HepG2 (cell line): ENCODE results near the gene FAM20C. TPM values are rescaled to one million over a fixed set of nuclear protein-coding genes. Genes with fewer than 3 reads are reported as not detected.

Source experiments
- BCL3 ChIP-seq: sonication (generic); formaldehyde crosslinking; IDR thresholded peaks from 2 replicates; pipeline ENCODE4 v1.5.1; 2020; ENCODE audit warnings: mild to moderate bottlenecking, missing genetic modification reagents, moderate library complexity
- CBX5 ChIP-seq: sonication (generic); formaldehyde crosslinking; IDR thresholded peaks from 2 replicates; pipeline ENCODE4 v1.4.0; 2020; ENCODE audit warnings: missing genetic modification reagents, borderline replicate concordance
- FOSL2 ChIP-seq: sonication (generic); formaldehyde crosslinking; IDR thresholded peaks from 2 replicates; pipeline ENCODE4 v1.4.0; 2020; ENCODE audit warnings: missing genetic modification reagents
- HMGXB4 ChIP-seq, 2 experiments: sonication (generic) in 1 of 2; formaldehyde crosslinking in 1 of 2; IDR thresholded peaks; 2 replicates each; pipeline versions ENCODE4 v1.4.0 to v1.6.1; 2018 to 2020; ENCODE audit warnings: missing genetic modification reagents in 2 of 2, borderline replicate concordance in 1 of 2, low read depth in 1 of 2, mild to moderate bottlenecking in 1 of 2, missing biosample characterization in 1 of 2
- HNF4A ChIP-seq: sonication (generic); formaldehyde crosslinking; IDR thresholded peaks from 2 replicates; pipeline ENCODE4 v1.4.0; 2020; ENCODE audit warnings: missing genetic modification reagents
- KDM4B ChIP-seq: sonication (generic); formaldehyde crosslinking; IDR thresholded peaks from 2 replicates; pipeline ENCODE4 v1.4.0; 2020; ENCODE audit warnings: missing genetic modification reagents
- KMT2A ChIP-seq: sonication (generic); formaldehyde crosslinking; IDR thresholded peaks from 2 replicates; pipeline ENCODE4 v1.4.0; 2020; ENCODE audit warnings: missing genetic modification reagents
- MAX ChIP-seq: IDR thresholded peaks from 2 replicates; pipeline ENCODE4 v1.6.1; 2012; ENCODE audit warnings: inconsistent platforms
- MED1 ChIP-seq: sonication (generic); formaldehyde crosslinking; IDR thresholded peaks from 2 replicates; pipeline ENCODE4 v1.4.0; 2020; ENCODE audit warnings: missing genetic modification reagents
- MXI1 ChIP-seq: IDR thresholded peaks from 3 replicates; pipeline ENCODE4 v1.6.1; 2012; ENCODE audit warnings: low read depth, low read length, inconsistent platforms, borderline replicate concordance
- NR2C2 ChIP-seq: sonication (generic); formaldehyde crosslinking; IDR thresholded peaks from 2 replicates; pipeline ENCODE4 v1.4.0; 2020; ENCODE audit warnings: missing genetic modification reagents, mild to moderate bottlenecking, moderate library complexity, borderline replicate concordance
- PHF20 ChIP-seq: sonication (generic); formaldehyde crosslinking; IDR thresholded peaks from 2 replicates; pipeline ENCODE4 v1.5.0; 2020; ENCODE audit warnings: mild to moderate bottlenecking, missing genetic modification reagents
- RFXAP ChIP-seq: sonication (generic); formaldehyde crosslinking; IDR thresholded peaks from 2 replicates; pipeline ENCODE4 v1.4.0; 2020; ENCODE audit warnings: missing genetic modification reagents, borderline replicate concordance
- SMARCC2 ChIP-seq: fragments of 450-650 bp; IDR thresholded peaks from 2 replicates; pipeline ENCODE4 v1.6.1; 2017; ENCODE audit warnings: antibody characterized with exemption, mild to moderate bottlenecking
- YEATS4 ChIP-seq: sonication (generic); formaldehyde crosslinking; IDR thresholded peaks from 2 replicates; pipeline ENCODE4 v1.4.0; 2020; ENCODE audit warnings: missing genetic modification reagents, borderline replicate concordance
- ZC3H13 ChIP-seq: sonication (generic); formaldehyde crosslinking; IDR thresholded peaks from 2 replicates; pipeline ENCODE4 v1.8.1; 2023; ENCODE audit warnings: mild to moderate bottlenecking, missing genetic modification reagents, moderate library complexity
- ZFP36L1 ChIP-seq: sonication (generic); formaldehyde crosslinking; IDR thresholded peaks from 2 replicates; pipeline ENCODE4 v1.8.0; 2022; ENCODE audit warnings: mild to moderate bottlenecking, missing genetic modification reagents, moderate library complexity
- ZFP62 ChIP-seq: sonication (generic); formaldehyde crosslinking; IDR thresholded peaks from 2 replicates; pipeline ENCODE4 v1.4.0; 2020; ENCODE audit warnings: missing genetic modification reagents
- ZNF333 ChIP-seq: sonication (generic); formaldehyde crosslinking; IDR thresholded peaks from 2 replicates; pipeline ENCODE4 v1.4.0; 2020; ENCODE audit warnings: mild to moderate bottlenecking, missing genetic modification reagents, borderline replicate concordance
- ZNF343 ChIP-seq: sonication (generic); formaldehyde crosslinking; IDR thresholded peaks from 2 replicates; pipeline ENCODE4 v1.4.0; 2020; ENCODE audit warnings: mild to moderate bottlenecking, missing genetic modification reagents
- ZNF607 ChIP-seq: sonication (generic); formaldehyde crosslinking; IDR thresholded peaks from 2 replicates; pipeline ENCODE4 v1.5.1; 2020; ENCODE audit warnings: missing genetic modification reagents, mild to moderate bottlenecking, borderline replicate concordance
- ZNF737 ChIP-seq: sonication (generic); formaldehyde crosslinking; IDR thresholded peaks from 2 replicates; pipeline ENCODE4 v1.5.0; 2020; ENCODE audit warnings: missing genetic modification reagents, mild to moderate bottlenecking, borderline replicate concordance
- ZNF800 ChIP-seq: sonication (generic); formaldehyde crosslinking; IDR thresholded peaks from 2 replicates; pipeline ENCODE4 v1.4.0; 2020; ENCODE audit warnings: missing genetic modification reagents
- ZNF816 ChIP-seq: sonication (generic); formaldehyde crosslinking; IDR thresholded peaks from 2 replicates; pipeline ENCODE4 v1.8.0; 2022; ENCODE audit warnings: missing genetic modification reagents, mild to moderate bottlenecking, borderline replicate concordance
- ZNF839 ChIP-seq: sonication (generic); formaldehyde crosslinking; IDR thresholded peaks from 2 replicates; pipeline ENCODE4 v1.4.0; 2020; ENCODE audit warnings: missing genetic modification reagents, mild to moderate bottlenecking, borderline replicate concordance
- ZSCAN29 ChIP-seq: sonication (generic); formaldehyde crosslinking; conservative IDR thresholded peaks from 2 replicates; pipeline ENCODE4 v1.4.0; 2020; ENCODE audit warnings: mild to moderate bottlenecking, missing genetic modification reagents
- polyA plus RNA-seq, 8 experiments: library from polyadenylated mRNA; depleted of rRNA in 3 of 8; stranded (reverse) in 7 of 8; unstranded in 1 of 8; fragments of >200 nt; fragmentation: Illumina TruSeq in 4 of 8; extraction: Trizol in 4 of 8; gene quantifications; 2 replicates each; pipeline versions ENCODE4 v1.2.1 to v1.2.3, GENCODE V29; 2011 to 2016; ENCODE audit warnings: low read depth in 4 of 8, missing spikeins in 1 of 8, mixed read lengths in 1 of 8; ENCODE audit not compliant: insufficient read depth in 1 of 8
- total RNA-seq, 5 experiments: library from RNA; depleted of rRNA; stranded (reverse); fragments of >200 nt; fragmentation: Illumina TruSeq; extraction: Trizol; gene quantifications; 2 replicates each; pipeline ENCODE4 v1.2.3, GENCODE V29; 2016; ENCODE audit warnings: low read depth in 1 of 5

FAM20C gene
- total and polyA plus RNA-seq, 2 of the 13 experiments (the other 11 are each of a cell fraction or from before 2014, with no cell fraction given): 11.9 to 19.9 TPM

- TF ChIP-seq PHF20 (CRISPR knock-in tag) (no peak), ZNF816 (CRISPR knock-in tag) (no peak), CBX5 (CRISPR knock-in tag) (0 out of 2 replicates have a peak, but pooled peaks have one; percentile 21), MAX (peak; percentile 74), FOSL2 (CRISPR knock-in tag) (no peak), SMARCC2 (no peak), ZNF333 (CRISPR knock-in tag) (no peak), ZNF737 (CRISPR knock-in tag) (no peak), RFXAP (CRISPR knock-in tag) (0 out of 2 replicates have a peak, but pooled peaks have one; percentile 33), MXI1 (no peak), KDM4B (no peak), ZNF343 (no peak), HNF4A (peak; percentile 75), ZNF800 (peak; percentile 91), MED1 (CRISPR knock-in tag) (peak; percentile 26; the same call in 1 of the 2 replicates), ZFP62 (CRISPR knock-in tag) (no peak), NR2C2 (no peak), ZSCAN29 (CRISPR knock-in tag) (no peak), ZNF839 (CRISPR knock-in tag) (no peak), KMT2A (CRISPR knock-in tag) (0 out of 2 replicates have a peak, but pooled peaks have one; percentile 30), BCL3 (CRISPR knock-in tag) (peak; percentile 76), HMGXB4 (CRISPR knock-in tag; IDR thresholded peaks at IDR 0.05; ENCODE audit: borderline replicate concordance in 1 of 2, low read depth in 1 of 2) (0 out of 4 replicates have a peak, but pooled peaks of 1 of the 2 experiments have one; percentile 28), ZFP36L1 (no peak), ZNF607 (CRISPR knock-in tag) (no peak), YEATS4 (CRISPR knock-in tag) (no peak; the same call in 1 of the 2 replicates), ZC3H13 (no peak)
These were observed 102.2 kb downstream of the FAM20C start (continued) for GRCh38 chr7:294440-295154.
